HG03378 (cell line): ENCODE results near the gene ALAS1.
"Not testable (repeated sequence)": the region's sequence is repeated elsewhere in the genome, so short reads cannot be mapped to it uniquely, and the experiment has no call there.

Experiments used
- ATAC-seq: cut with Tn5 transposase; IDR thresholded peaks from one replicate; pipeline ENCODE4 v1.9.1; 2021; ENCODE audit warnings: mild to moderate bottlenecking, moderate library complexity; ENCODE audit not compliant: unreplicated experiment

Gene ALAS1

DNA sequence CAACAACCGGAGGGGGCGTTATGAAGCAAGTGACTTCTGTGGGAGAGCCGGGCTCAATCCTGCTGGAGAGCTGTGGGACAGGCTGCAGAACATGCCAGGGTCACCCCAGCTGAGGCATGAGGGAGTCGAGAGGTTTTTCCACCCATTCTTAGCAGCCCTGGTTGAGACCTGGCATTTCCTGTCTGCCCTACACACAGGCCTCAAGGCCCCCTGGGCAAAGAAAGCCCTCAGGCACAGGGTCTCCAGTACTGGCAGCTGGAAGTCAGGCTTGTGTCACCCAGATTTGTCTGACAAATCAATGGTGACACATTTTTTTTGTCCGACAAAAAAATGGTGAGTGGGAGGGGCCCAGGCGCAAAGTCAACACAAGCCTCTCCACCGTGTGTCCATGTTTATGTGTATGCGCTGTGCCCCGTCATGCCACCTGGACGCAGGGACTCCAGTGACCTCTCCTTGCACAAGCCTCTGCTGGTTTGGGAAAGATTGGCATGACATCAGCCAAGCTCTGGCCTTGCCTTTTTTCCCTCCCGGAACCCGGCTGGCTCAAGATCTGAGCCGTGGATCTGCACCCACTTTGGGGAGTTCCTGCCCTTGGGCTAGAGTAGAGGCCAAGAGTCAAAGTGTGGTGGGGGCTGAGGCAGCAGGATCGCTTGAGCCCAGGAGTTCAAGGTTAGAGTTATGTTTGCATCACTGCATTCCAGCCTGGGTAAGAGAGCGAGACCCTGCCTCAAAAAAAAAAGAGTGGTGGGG, 20.8 kb upstream of the ALAS1 start:
- no peak for ATAC-seq

DNA sequence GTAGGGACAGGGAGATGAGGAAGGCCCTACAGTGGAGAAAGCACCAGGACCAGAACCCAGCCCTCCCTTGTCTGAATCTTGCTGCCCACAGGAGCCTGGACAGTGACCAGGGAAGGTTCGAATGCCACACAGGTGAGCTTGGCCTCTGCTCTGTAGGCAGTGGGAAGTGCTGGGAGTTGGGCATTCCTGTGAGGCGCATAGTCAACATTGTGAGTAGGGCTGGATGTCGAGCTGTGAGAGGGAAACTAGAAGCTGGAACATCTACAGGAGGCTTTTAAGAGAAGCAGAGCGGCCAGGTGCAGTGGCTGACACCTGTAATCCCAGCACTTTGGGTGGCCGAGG, 20.3 kb upstream of the ALAS1 start:
- ATAC-seq: no peak

DNA sequence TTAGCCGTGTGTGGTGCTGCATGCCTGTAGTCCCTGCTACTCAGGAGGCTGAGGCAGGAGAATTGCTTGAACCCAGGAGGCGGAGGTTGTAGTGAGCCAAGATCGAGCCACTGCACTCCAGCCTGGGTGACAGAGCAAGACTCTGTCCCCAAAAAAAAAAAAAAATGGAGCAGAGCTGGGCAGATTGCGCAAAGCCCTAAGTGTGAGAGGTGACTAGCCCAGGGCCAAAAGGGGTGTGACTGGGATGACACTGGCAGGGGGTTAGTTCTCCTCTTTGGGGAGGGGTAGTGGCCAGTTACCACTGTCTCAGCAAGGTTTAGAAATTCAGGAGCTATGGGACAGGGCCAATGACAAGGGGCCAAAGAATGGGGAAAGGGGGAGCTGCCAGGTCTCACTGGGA, 19.8 kb upstream of the ALAS1 start:
- ATAC-seq: not testable (repeated sequence)

DNA sequence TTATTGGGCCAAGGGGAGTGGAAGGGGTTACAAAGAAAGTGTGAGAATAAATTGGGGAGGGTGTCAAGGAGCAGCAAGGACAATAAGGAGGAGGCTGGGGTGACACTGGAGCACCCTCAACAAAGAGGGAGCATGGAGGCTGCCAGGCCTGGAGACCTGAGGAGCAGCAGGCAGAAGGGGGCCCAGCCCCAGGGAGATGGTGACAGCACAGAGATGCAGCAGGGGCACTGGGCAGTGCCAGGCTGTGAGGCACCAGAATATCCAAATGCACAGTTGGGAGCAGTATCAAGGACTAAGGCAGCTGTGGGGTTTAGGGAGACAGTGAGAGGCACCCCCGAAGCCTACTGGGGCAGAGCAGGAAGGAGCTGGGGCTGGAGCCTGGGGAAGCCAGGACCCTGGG, 19.4 kb upstream of the ALAS1 start:
- ATAC-seq: no peak

DNA sequence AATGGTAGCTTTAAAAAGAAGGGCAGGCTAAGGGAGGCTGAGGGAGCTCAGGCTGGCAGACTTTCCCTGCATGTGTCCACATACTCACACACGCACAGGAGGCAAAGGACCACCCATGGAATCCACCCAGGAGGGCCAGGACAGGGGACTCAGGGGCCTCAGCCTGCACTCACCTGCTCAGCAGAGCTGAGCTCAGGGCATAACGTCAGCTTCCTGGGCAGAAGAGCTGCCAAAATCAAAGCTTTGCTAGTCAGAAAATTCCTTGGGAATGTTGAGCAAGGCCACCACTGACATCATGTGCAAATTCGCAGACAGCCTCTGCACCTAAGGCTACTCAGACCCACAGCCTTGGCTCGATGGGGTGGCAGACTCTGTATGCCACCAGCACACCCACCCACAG, 16.4 kb upstream of the ALAS1 start:
- ATAC-seq: no peak

DNA sequence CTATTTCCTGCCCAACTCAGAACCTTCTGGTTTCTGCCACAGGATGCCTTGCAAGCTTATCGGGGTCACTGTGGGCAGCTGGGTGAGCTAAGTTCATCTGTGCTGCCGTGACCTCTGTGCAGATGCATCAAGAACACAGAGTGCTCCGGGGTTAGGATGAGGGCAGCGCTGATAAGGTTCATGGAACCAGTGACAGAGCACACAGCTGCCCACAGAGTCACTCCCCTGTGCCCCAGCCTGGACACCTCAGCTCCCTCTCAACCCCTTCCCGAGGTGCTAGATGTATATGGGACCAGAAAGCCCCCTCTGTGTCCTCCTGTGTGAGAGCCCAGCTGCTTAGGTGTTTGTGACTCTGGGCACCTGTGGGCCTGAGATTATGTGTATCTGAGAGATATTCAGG, 15.8 kb upstream of the ALAS1 start:
- ATAC-seq: no peak

DNA sequence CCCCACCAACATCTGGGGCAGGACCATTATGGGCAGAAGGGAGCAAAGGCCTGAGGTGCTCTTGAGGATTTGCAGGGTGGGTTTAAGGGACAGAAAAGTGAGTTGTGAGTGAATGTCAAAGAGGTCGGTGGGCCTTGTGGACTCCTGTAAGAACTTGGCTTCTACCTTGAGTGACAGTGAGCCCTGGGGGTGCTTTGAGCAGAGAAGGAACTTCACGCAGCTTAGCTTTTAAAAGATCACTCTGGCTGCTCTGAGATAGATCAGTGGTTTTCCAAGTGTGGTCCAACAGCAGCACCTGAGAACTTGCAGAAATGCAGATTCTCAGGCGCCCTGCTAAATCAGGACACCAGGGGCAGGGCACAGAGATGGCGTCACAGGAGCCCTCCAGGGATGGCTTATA, 15.3 kb upstream of the ALAS1 start:
- ATAC-seq: no peak

DNA sequence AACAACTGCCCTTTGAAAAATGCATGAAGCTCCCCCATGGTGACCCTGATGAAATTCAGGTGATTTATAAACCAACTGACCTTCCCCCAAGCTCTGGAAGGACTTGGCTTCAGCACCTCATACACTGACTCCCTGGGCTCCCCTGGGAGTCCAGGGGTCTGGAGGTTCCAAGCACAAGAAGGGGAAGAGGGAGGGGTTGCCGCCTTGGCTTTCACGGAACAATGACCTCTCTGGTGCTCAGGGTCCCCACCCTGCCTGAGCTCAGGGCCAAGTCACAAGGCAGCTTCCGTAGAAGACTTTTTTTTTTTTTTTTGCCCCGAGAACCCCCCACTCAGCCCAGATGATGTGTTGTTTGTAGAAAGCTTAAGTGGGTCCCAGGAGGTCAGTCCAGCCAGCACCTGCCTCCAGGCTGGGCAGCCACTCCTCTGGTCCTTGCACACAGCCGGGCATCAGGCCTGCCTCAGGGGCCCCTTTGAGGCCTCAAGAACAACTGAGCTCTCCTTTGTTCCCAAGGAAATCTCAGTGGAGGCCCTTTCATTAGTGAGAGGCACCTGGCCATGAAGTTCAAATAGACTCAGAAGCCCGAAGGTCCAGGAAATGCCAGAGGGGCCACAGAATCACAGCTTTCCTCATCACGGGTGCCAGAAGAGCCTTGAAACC, 14.0 kb upstream of the ALAS1 start:
- ATAC-seq: no peak

DNA sequence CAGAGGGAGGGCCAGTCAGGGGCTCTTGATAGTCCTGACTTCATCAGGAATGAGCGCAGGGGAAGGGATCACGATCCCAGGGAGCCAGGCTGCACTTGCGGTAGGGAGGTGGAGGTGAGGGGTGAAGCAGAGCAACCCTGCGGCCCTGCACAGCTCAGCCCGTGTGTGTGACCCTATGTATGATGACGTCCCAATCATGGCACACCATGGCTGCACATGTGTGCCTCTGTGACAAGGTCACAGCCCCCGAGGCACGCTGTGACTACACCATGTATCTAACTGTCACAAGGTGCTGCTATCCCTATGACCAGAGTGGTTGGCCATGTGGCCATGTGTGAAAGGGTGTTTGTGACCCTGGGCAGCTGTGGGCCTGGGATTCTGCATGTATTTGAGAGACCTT, 13.3 kb upstream of the ALAS1 start:
- no peak for ATAC-seq

DNA sequence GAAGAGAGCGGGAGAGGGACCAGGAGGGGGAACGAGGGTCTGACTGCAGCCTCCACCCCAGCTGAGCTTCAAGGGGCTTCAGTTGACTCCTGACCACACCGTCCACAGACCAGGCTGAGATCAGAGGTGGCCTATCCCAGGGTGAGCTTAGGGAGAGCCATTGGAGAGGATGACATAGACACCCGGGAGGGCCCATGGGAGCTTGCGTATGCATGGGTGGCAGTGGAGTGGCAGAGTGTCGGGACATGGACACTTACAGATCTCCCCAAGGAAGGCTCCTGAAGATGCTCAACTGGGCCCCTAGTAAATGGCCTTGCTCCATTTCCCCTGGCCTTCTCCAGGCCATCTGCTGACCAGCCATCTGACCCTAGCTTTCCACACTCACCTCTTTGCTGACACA, 12.6 kb upstream of the ALAS1 start:
- no peak for ATAC-seq

DNA sequence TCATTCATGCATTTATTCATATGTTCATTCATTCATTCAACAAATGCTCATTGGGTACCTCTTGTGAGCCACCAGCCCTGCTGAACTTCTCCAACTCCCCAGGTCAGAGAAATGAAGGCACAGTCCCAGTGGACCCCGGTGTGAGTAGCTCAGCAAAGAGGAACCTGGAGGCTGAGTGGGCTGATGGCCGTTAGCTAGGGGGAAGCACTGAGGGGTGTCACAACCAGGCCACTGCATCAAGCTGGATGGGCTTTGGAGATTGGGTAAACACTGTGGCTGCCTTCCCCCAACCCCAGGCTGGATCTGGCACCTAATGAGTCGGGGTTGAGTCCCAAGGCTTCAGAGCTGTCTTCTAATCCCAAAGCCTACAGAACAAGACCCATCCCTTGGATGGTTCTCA, 12.1 kb upstream of the ALAS1 start:
- no peak for ATAC-seq

DNA sequence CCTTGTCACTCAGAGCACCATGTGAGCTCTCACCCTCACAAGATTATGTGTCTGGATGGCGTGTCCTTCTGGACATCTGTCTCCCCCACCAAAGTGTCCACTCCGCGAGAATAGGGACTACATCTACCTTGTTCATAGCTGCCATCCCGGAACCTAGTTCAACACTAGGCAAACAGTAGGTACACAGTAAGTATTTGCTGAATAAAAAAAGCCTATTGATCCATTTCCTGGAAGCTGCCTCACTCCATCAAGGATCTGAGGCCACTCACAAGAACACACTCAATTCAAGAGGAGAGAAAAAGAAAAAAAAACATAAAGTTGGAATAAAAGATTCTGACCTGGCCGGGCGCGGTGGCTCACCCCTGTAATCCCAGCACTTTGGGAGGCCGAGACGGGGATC, 11.2 kb upstream of the ALAS1 start:
- ATAC-seq: no peak

DNA sequence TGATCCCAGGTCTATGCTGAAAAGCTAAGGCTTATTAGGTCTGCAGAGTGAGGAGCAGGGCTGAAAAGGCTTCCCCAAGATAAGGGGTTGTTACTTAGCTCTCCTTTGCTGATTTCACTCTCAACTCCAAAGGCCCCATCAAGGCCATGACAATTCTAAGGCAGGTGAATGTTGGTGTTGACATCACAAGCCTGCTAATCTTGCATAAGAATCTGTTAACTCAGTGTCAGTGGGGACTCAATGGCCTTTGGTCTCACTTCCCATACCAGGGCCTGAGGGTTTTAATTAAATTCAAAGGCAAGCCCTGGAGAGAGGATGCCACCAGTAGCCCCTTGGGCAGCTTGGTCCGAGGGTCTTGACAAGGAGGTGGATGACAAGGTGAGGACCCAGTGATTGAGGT, 9.4 kb upstream of the ALAS1 start:
- no peak for ATAC-seq

DNA sequence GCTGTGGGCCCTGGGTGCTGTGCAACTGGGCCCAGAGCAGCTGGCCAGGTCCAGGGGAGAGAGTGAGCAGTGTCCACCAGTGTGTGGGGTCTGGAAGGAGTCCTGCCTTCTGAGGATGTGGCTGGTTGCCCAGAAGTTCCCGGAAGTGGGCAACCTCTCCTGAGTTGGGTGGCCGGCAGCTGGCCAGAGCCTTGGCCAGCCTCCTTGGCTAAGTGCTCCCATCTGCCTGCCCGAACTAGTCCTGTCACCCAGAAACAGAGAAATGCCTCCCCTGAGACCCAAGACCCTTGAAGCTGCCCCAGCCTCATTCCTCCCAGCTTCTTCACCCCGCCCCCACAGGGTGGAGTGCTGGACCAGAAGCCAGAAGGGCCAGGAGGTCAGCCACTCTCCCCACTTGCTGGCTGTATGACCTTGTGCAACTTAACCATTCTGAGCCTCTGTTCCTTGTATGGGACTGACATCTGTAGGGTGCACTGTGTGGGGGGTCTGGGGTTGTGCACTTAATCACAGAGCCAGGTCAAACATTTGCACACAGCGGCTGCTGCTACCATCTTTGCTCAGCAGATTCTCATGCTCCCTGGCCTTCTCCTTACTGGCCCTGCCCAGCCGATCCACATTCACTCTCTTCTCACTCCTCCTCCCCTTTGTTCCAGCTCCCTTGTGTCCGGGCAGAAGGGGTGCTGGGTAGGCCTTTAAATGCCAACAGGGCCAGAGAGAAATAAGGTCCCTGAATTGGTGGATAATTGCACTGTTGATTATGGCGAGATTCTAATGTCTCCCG, 7.5 kb upstream of the ALAS1 start:
- ATAC-seq: no peak

DNA sequence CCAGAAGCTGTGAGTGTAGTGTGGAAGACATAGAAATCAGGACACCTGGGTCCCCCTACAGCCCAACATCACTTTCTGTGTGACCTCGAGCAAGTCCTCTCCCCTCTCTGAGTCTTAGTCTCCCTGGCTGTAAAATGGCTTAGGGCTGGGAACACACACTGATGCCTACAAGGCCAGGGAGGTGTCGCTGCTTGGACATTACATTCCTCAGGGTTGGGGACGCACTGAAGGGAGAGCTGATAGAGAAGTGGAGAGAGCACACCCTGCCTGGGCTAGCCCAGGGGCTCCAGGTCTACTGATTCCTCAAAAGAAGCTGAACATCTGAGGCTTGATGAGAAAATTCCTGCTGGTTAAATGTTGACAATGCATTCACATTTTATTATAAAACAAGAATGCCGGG, 6.3 kb upstream of the ALAS1 start:
- no peak for ATAC-seq

DNA sequence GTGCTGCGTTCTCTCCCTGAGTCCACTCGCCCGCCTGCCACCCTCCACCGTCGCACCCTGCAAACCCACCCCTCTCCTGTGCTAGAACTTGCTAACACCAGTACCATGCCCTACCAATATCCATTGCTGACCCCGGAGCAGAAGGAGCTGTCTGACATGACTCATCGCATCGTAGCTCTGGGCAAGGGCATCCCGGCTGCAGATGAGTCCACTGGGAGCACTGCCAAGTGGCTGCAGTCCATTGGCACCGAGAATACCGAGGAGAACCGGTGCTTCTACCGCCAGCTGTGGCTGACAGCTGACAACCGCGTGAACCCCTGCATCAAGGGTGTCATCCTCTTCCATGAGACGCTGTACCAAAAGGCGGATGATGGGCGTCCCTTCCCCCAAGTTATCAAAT, 4.9 kb upstream of the ALAS1 start:
- ATAC-seq: no peak

DNA sequence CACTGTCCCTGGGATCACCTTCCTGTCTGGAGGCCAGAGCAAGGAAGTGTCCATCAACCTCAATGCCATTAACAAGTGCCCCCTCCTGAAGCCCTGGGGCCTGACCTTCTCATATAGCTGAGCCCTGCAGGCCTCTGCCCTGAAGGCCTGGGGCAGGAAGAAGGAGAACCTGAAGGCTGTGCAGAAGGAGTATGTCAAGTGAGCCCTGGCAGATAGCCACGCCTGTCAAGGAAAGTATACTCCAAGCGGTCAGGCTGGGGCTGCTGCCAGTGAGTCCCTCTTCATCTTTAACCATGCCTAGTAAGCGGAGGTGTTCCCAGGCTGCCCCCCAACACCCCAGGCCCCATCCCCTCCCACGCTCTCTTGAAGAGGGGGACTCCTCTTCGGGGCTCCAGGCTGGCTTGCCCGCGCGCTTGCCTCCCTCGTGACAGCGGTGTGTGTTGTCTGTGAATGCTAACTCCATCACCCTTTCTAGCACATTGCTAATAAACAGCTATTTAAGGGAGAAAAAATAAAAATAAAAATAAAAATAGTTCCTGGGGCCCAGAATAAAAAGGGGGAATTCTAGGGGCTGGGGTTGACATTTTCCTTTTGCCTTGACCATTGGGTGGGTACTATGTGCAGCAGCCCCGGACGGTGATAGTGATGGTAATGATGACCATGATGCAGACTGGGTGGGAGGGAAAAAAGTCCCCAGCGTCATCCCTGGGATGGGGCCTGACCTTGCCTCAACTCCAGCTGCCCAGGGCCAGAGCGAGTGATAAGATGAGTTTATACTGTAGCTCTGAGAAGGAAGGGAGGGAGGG, 3.3 kb upstream of the ALAS1 start:
- ATAC-seq: no peak

DNA sequence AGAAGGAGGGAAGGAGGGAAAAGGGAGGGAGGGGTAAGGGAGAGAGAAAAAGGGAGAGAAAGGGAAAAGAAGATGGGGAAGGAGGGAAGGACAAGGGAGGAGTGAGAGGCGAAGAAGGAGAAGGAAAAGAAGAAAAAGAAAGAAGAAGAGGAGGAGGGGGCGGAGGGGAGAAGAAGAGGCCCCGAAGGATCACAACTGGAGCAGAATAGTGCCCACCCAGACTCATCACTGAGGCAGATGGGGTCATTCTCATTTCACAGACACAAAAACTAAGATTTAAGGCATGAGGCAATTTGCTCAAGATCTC, 2.7 kb upstream of the ALAS1 start:
- no peak for ATAC-seq

DNA sequence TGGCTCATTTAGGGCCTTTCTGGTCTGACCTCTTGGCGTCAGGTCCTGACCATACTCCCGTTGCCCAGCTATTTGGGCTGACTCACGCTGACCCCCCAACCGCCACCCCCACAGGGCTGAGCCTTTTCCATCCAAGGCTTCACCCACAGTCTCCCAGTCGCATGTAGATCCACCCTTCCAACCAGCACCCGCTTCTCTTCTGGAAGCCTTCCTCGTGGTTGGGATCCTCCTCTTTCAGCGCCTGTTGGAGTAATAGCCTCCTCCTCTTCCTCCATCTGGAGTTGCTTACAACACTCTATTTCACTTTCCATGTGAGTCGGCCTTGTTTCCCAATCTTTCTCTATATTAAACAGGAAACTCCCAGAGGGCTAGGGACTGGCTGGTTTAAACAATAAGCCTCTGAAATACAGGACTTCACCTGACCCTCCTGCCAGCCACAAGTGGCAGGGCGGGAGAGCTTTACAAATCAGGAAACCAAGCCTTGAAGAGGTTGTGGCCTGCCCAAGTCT, 2.1 kb upstream of the ALAS1 start:
- no peak for ATAC-seq

DNA sequence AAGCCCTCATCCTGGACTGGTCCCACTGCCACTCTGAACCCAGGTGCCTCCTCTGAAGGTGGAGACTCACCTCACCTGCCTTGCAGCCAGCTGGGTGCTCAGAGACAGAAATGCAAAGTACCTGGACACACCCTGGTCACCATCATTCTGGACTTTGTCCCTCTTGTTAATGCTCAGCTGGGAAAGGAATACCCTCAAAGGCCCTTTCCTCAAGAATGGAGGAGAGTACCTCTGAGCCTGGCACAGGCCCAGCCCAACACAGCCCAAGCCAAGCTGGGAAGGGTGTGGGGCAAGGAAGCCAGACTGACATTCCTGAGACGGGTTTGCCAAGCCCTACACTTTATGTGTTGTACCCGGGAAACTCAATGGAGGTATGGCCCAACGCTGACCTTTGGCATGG, 983 bp upstream of the ALAS1 start:
- ATAC-seq: no peak

DNA sequence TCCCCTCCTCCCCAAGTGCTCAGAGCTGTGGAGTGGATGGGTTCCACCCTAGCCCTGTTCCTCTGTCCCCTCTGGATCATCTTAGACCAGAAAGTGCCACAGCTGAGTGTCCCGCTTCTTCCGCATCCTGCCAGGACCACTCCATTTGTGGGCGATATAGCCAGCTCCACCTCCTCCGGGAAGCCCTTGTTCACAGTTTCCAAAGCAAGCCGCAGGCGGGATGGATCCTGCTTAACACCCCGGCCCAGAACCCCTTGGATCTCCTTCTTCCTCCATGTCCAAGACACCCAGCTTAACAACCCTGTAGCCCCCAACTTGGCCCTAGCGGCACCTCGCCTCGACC, 490 bp upstream of the ALAS1 start:
- no peak for ATAC-seq
